Osteocyte (in vitro differentiated cells): Measurements from ENCODE around the gene CNPY3. TPM values are rescaled to one million over a fixed set of nuclear protein-coding genes. Genes with fewer than 3 reads are reported as not detected.
"Not testable (repeated sequence)": the region's sequence is repeated elsewhere in the genome, so short reads cannot be mapped to it uniquely, and the experiment has no call there.

ENCODE experiments used
- DNase-seq: peaks from one replicate; pipeline ENCODE4 v3.0.0; 2021; ENCODE audit warnings: mixed read lengths; ENCODE audit not compliant: unreplicated experiment; ENCODE audit errors: extremely low spot score
- H3K27ac Mint-ChIP-seq: one replicate; pipeline ENCODE4 v1.8.0; 2021; ENCODE audit warnings: mild to moderate bottlenecking, mixed read lengths; ENCODE audit not compliant: unreplicated experiment
- H3K27me3 Mint-ChIP-seq: one replicate; pipeline ENCODE4 v1.8.0; 2021; ENCODE audit warnings: mixed read lengths; ENCODE audit not compliant: unreplicated experiment
- H3K36me3 Mint-ChIP-seq: one replicate; pipeline ENCODE4 v1.8.0; 2021; ENCODE audit warnings: mixed read lengths; ENCODE audit not compliant: unreplicated experiment
- H3K4me1 Mint-ChIP-seq: one replicate; pipeline ENCODE4 v1.8.0; 2021; ENCODE audit warnings: mixed read lengths; ENCODE audit not compliant: unreplicated experiment
- H3K4me3 Mint-ChIP-seq: one replicate; pipeline ENCODE4 v1.8.0; 2021; ENCODE audit warnings: mild to moderate bottlenecking, moderate library complexity, mixed read lengths; ENCODE audit not compliant: unreplicated experiment
- H3K9me3 Mint-ChIP-seq: one replicate; pipeline ENCODE4 v1.8.0; 2021; ENCODE audit warnings: mixed read lengths; ENCODE audit not compliant: unreplicated experiment
- CTCF ChIP-seq: fragments of 200-600 bp; sonication (generic); IDR thresholded peaks from 2 replicates; pipeline ENCODE4 v1.5.0; 2021; ENCODE audit warnings: antibody characterized with exemption, mild to moderate bottlenecking, moderate library complexity
- long read RNA-seq: library from polyadenylated mRNA; unstranded; transcript quantifications from one replicate; pipeline ENCODE4 v2.0.0, GENCODE V29; 2021
- total RNA-seq: library from RNA; stranded (reverse); gene quantifications from 2 replicates; pipeline ENCODE4 v1.2.1, GENCODE V29; 2021

The CNPY3 gene
- 69.0 and 73.6 TPM in 2 replicates for total RNA-seq
- long read RNA-seq, transcript CNPY3-201 (6 exons, 1,704 nt), result major isoform, 67 of 89 reads
- long read RNA-seq, partial matches to known transcripts, result 6 of 89 reads
- long read RNA-seq, other reads (novel, unspliced or antisense), result 16 of 89 reads

GRCh38 chr6:42928986-42929820 is at the start of gene CNPY3:
Gene CNPY3 (plus strand): TSS chr6:42929480. CDS start chr6:42929571, 91 bp downstream.
- H3K27me3 Mint-ChIP-seq, result no peaks in the 10 kb centered on the region
- peak; percentile 96 for DNase-seq
- no peak for TF ChIP-seq CTCF
- H3K9me3 Mint-ChIP-seq, result no peaks in the 10 kb centered on the region
- H3K36me3 Mint-ChIP-seq, result peaks cover 2% of the 10 kb centered on the region
- H3K4me3 Mint-ChIP-seq, result peak within 1 kb of the TSS; percentile 98
- H3K27ac Mint-ChIP-seq, result peak within 1 kb of the TSS; percentile 97
- H3K4me1 Mint-ChIP-seq, result peaks cover 33% of the 10 kb centered on the region

GRCh38 chr6:42880240-42880817 is 49.0 kb upstream of the CNPY3 start:
- not testable (repeated sequence) for H3K9me3 Mint-ChIP-seq, H3K27me3 Mint-ChIP-seq, DNase-seq
- Mint-ChIP-seq H3K27ac (peak overlapping the region; percentile 100), H3K36me3 (peaks cover 16% of the 10 kb centered on the region), H3K4me3 (peak overlapping the region; percentile 100), H3K4me1 (peaks cover 20% of the 10 kb centered on the region)

- Mint-ChIP-seq H3K27ac (peak overlapping the region; percentile 100), H3K4me1 (peaks cover 20% of the 10 kb centered on the region), H3K36me3 (peaks cover 19% of the 10 kb centered on the region), H3K4me3 (peak overlapping the region; percentile 100)
- H3K27me3 Mint-ChIP-seq, DNase-seq, H3K9me3 Mint-ChIP-seq: not testable (repeated sequence)
Observed at GRCh38 chr6:42880871-42881270, 48.4 kb upstream of the CNPY3 start.

GRCh38 chr6:42885702-42886101 is 43.6 kb upstream of the CNPY3 start:
- no peak overlapping the region for H3K4me3 Mint-ChIP-seq
- H3K9me3 Mint-ChIP-seq, result no peaks in the 10 kb centered on the region
- no peaks in the 10 kb centered on the region for H3K27me3 Mint-ChIP-seq
- DNase-seq, result no peak
- no peak overlapping the region for H3K27ac Mint-ChIP-seq
- peaks cover 27% of the 10 kb centered on the region for H3K36me3 Mint-ChIP-seq
- TF ChIP-seq CTCF, result no peak
- H3K4me1 Mint-ChIP-seq, result peaks cover 10% of the 10 kb centered on the region

GRCh38 chr6:42888201-42888600 is 41.1 kb upstream of the CNPY3 start:
- not testable (repeated sequence) for H3K4me3 Mint-ChIP-seq, H3K9me3 Mint-ChIP-seq, DNase-seq, H3K27me3 Mint-ChIP-seq
- Mint-ChIP-seq H3K36me3 (peaks cover 26% of the 10 kb centered on the region), H3K4me1 (peaks cover 13% of the 10 kb centered on the region), H3K27ac (peak overlapping the region; percentile 14)

GRCh38 chr6:42889815-42890214 is 39.5 kb upstream of the CNPY3 start:
- Mint-ChIP-seq H3K4me3 (peak overlapping the region; percentile 89), H3K27ac (peak overlapping the region; percentile 94), H3K36me3 (peaks cover 11% of the 10 kb centered on the region), H3K9me3 (no peaks in the 10 kb centered on the region), H3K27me3 (no peaks in the 10 kb centered on the region), H3K4me1 (peaks cover 13% of the 10 kb centered on the region)
- no peak for DNase-seq
- no peak for TF ChIP-seq CTCF
